NCI-H1417 (cell line): ENCODE results near the gene ZNF789.
A peak's percentile ranks its signal among the peaks of the same experiment; 100 is the strongest.

Source experiments
- DNase-seq, 3 experiments: peaks; one replicate each; lab custom pipeline; 2025; lab: John Stamatoyannopoulos, UW

Gene ZNF789

DNA sequence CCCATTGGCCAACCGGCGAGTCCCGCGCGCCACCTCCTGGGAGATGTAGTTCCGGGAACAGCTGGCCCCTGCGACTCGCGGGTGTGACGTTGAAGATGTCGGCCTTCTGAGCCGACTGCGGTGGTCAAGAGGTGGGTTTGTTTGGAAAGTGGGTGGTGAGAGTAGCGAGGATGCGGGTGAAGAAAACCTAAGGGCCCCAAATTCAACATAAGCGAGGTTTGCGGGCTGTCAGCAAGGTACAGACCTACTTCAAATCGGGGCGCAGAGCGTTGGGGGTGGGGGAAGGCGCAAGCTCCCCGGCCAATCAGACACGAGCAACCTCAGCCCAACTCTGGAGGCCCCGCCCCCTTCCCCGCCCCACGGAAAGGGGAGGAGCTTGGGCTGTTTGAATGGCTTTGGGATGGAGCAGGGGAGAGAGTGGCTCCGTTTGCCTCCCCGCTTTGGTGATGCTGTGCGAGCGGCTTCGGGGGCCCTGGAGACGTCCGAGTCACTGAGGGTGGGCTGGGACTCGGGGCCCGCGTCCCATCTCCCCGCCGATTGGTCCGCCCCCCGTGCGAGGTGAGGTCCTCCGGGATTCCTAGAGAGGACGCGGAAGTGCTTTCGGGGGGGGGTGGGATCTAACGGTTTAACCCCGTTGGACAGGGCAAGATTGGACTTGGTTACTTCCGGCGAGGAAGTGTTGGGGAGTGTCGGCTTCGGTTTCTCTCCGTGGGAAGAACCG is 32.1 kb downstream of the ZNF789 start, which contains the start of gene ZKSCAN5:
TSS of gene ZKSCAN5 (plus strand) at position 60 of the 721 bp plus-strand sequence. CDS start 1,383 bp downstream, outside the sequence.
- peak; percentile 98 to 99 (median 99) for DNase-seq

DNA sequence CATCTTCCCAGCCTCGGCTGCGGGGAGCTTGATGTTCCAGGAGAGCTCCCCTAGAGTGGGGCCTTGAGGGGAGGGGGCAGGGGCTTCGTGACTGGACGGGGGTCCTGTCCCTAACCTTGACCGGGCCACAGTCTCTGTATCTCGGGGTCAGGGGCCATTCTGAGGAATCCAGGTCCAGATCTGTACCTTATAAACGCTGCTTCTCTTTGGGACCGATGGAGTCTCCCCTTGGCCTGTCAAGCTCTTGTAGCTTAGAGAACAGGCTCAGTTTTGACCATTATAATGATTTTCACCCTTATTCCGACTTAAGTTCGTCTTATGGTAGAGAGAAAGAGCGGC is 32.6 kb downstream of the ZNF789 start:
- no peak for DNase-seq

DNA sequence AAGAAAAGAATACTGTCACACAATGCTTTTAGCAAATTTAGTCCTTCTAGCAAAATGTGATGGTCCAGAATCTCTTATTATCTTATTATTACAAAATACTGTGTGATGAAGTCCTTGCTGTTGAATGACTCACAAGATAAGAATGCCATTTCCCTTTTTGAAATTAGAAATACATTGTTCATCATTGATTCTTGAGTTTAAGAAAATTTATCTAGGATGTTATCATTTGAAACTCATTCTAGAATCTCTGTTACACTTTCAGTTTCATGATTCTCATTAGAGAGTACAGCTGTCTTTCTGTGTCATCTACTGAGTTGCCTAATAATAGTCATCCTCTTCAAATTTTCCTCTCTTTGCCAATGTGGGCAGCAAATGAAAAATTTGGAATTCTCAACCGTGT is 41.4 kb downstream of the ZNF789 start:
- no peak for DNase-seq

DNA sequence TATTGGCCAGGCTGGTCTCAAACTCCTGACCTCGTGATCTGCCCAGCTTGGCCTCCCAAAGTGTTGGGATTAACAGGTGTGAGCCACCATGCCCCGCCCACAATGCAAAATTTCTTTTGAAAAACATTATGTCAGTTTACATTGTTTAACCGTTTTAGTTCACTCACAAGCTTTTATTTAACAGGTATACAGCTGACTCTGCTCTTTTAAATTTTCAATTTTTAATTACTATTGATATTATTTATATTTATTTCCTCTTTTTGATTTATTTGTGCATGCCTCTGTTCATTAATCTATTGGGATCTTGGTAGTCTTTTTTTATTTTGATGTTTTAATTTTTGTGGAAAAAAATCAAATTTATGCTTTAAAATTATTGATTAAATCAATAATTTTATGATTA is 48.7 kb downstream of the ZNF789 start:
- no peak for DNase-seq

DNA sequence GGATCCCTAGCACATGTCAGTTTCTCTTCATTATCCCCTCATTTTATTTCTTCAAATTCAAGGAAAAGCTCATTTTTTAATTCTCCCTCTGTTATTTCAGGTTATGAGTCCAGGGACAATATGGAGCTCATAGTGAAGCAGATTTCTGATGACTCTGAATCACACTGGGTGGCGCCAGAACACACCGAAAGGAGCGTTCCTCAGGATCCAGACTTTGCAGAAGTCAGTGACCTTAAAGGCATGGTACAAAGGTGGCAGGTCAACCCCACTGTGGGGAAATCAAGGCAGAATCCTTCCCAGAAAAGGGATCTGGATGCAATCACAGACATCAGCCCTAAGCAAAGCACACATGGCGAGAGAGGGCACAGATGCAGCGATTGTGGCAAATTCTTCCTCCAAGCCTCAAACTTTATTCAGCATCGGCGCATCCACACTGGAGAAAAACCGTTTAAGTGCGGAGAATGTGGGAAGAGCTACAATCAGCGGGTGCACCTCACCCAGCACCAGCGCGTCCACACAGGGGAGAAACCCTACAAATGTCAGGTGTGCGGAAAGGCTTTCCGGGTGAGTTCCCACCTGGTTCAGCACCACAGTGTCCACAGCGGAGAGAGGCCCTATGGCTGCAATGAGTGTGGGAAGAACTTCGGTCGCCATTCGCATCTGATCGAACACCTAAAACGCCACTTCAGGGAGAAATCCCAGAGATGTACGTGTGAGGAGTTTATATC is 53.2 kb downstream of the ZNF789 start:
- peak in 1 of 3 experiments; percentile 30 for DNase-seq

DNA sequence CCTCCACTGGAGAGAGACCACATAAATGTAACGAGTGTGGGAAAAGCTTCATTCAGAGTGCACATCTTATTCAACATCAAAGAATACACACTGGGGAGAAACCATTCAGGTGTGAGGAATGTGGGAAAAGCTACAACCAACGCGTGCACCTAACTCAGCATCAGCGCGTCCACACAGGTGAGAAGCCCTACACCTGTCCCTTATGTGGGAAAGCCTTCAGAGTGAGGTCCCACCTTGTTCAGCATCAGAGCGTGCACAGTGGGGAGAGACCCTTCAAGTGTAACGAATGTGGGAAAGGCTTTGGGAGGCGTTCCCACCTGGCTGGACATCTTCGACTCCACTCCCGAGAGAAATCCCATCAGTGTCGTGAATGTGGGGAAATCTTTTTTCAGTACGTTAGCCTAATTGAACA is 58.7 kb downstream of the ZNF789 start:
- DNase-seq: no peak

DNA sequence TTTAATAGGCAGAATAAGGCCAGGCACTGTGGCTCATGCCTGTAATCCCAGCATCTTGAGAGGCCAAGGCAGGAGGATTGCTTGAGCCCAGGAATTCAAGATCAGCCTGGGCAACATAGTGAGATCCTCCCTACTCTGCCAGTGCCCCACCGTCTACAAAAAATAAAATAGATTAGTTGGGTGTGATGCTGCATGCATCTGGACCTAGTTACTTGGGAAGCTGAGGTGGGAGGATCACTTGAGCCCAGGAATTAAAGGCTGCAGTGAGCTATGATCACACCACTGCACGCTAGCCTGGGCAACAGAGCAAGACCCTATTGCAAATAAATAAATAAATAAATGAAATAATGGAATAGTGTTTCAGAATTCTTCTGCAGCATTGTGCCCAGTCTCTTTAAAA is 63.0 kb downstream of the ZNF789 start:
- no peak for DNase-seq
